Measurements from ENCODE around the gene B9D1. TPM values are rescaled to one million over a fixed set of nuclear protein-coding genes. Genes with fewer than 3 reads are reported as not detected.

B9D1 gene
- polyA plus RNA-seq, 3 donors = 1.0 TPM; not detected in 2

DNA sequence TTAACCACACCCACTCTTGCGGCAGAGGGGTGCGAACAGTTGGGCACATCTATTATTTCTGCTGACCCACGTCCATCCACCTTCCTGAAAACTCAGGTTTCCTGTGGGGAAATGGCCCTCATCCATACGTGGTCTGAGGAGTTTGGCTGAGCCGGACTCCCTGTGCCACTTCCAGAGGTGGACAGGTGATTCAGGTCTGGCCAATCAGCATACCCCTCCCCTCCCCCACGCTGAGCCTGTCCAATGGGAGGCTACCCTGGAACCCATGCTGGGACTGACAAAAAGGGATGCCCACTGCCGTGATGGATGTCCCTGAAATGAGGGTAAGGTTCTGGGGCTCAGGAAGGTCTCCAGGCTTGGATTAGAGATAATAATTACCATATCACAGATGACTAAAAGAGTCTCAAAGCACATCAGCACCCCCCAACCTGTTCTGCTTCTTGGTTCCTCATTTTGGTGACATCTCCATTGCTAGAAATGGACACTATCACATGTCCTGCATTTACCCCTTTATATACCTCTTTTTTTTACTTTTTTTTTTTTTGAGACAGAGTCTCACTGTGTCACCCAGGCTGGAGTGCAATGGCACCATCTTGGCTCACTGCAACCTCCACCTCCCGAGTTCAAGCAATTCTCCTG, 10.5 kb upstream of the B9D1 start:
- Mint-ChIP-seq H3K36me3 (peaks cover 9 to 22% of the 10 kb centered on the region in 2 donors), H3K4me1 (peaks cover 67% of the 10 kb centered on the region), H3K4me3 (no peak overlapping the region), H3K9me3 (peaks cover 0 to 5% (median 0%) of the 10 kb centered on the region in 7 donors), H3K27ac (peak overlapping the region in 6 of 7 donors; percentile 33 to 72 (median 64)), H3K27me3 (ENCODE audit: low read depth in 3 of 3) (peaks cover 7 to 19% (median 10%) of the 10 kb centered on the region in 3 donors)
- Histone ChIP-seq H3K4me3 (replicated peaks in 1 of 3; ENCODE audit: low read depth in 2 of 3, low read length in 3 of 3) (peak overlapping the region in 1 of 3 experiments; percentile 53), H3K4me1 (ENCODE audit: control insufficient read depth in 1 of 2, insufficient read depth in 2 of 2, low read length in 2 of 2) (peaks cover 64 to 66% of the 10 kb centered on the region in 2 donors), H3K27me3 (ENCODE audit: control insufficient read depth in 2 of 2, insufficient read depth in 2 of 2, low read length in 2 of 2) (no peaks in the 10 kb centered on the region), H4K20me1 (ENCODE audit: insufficient read depth, low read length) (no peaks in the 10 kb centered on the region), H3K4me2 (replicated peaks; ENCODE audit: extremely low read depth, low read length, poor library complexity, severe bottlenecking) (no peak overlapping the region), H3K36me3 (replicated peaks in 1 of 2; ENCODE audit: control insufficient read depth in 1 of 2, insufficient read depth in 2 of 2, low read length in 2 of 2) (no peaks in the 10 kb centered on the region), H2AFZ (ENCODE audit: insufficient read depth, low read depth, low read length, poor library complexity, severe bottlenecking) (no peak overlapping the region), H3K27ac (ENCODE audit: low read depth in 1 of 2, low read length in 2 of 2) (no peak overlapping the region), H3K9ac (ENCODE audit: insufficient read depth, low read length, poor library complexity, severe bottlenecking) (no peak overlapping the region), H3K79me2 (ENCODE audit: insufficient read depth, low read length) (peaks cover 3% of the 10 kb centered on the region), H3K9me3 (replicated peaks in 1 of 2; ENCODE audit: control insufficient read depth in 1 of 2, insufficient read depth in 1 of 2, low read length in 2 of 2) (no peaks in the 10 kb centered on the region)
- WGBS (ENCODE audit: insufficient coverage) = 81% methylated on average over 3 of the region's 8 CpGs
- intact Hi-C loops (cut with micrococcal nuclease) = no loop called here
- TF ChIP-seq, protein P1, sequence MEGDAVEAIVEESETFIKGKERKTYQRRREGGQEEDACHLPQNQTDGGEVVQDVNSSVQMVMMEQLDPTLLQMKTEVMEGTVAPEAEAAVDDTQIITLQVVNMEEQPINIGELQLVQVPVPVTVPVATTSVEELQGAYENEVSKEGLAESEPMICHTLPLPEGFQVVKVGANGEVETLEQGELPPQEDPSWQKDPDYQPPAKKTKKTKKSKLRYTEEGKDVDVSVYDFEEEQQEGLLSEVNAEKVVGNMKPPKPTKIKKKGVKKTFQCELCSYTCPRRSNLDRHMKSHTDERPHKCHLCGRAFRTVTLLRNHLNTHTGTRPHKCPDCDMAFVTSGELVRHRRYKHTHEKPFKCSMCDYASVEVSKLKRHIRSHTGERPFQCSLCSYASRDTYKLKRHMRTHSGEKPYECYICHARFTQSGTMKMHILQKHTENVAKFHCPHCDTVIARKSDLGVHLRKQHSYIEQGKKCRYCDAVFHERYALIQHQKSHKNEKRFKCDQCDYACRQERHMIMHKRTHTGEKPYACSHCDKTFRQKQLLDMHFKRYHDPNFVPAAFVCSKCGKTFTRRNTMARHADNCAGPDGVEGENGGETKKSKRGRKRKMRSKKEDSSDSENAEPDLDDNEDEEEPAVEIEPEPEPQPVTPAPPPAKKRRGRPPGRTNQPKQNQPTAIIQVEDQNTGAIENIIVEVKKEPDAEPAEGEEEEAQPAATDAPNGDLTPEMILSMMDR (IDR thresholded peaks at IDR 0.05) = no peak
- peak; percentile 71 to 79 (median 79) for DNase-seq

DNA sequence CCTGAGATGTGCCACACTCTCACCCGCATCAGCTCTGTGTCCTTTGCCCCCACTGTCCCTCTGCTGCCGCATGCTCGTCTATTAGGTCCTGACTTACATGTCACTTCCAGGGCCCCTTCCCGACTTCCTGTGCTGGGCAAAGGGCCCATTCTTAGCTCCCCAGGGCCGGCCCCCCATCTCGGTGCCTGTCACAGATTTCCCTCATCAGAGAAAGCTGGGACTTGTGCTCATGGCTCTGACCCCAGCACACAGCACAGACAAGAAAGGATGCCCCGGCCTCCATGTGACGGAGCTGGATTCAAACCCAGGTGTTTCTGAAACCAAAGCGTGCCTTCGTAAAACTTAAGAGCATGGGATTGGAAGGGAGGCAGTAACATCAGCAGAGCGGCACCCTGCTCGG, 9.9 kb upstream of the B9D1 start:
- H2AFZ ChIP-seq (ENCODE audit: insufficient read depth, low read depth, low read length, poor library complexity, severe bottlenecking) = no peak overlapping the region
- H3K27me3 Mint-ChIP-seq (ENCODE audit: low read depth in 3 of 3) = peaks cover 6 to 19% (median 14%) of the 10 kb centered on the region in 3 donors
- H3K27ac Mint-ChIP-seq = peak overlapping the region in 5 of 7 donors; percentile 83 to 99 (median 97)
- peaks cover 0 to 2% of the 10 kb centered on the region in 2 donors for H3K27me3 ChIP-seq (ENCODE audit: control insufficient read depth in 2 of 2, insufficient read depth in 2 of 2, low read length in 2 of 2)
- no peak overlapping the region for H3K9ac ChIP-seq (ENCODE audit: insufficient read depth, low read length, poor library complexity, severe bottlenecking)
- TF ChIP-seq, protein P1 (IDR thresholded peaks at IDR 0.05) = no peak
- 55% methylated on average over 8 of the region's 12 CpGs for WGBS (ENCODE audit: insufficient coverage)
- peak overlapping the region; percentile 42 for H3K4me2 ChIP-seq (replicated peaks; ENCODE audit: extremely low read depth, low read length, poor library complexity, severe bottlenecking)
- H3K79me2 ChIP-seq (ENCODE audit: insufficient read depth, low read length) = peaks cover 3% of the 10 kb centered on the region
- H3K4me3 ChIP-seq (replicated peaks in 1 of 3; ENCODE audit: low read depth in 2 of 3, low read length in 3 of 3) = peak overlapping the region in 1 of 3 experiments; percentile 53
- H3K9me3 Mint-ChIP-seq = peaks cover 0 to 5% (median 0%) of the 10 kb centered on the region in 7 donors
- H3K4me3 Mint-ChIP-seq = peak overlapping the region; percentile 39 to 79
- peaks cover 71% of the 10 kb centered on the region for H3K4me1 Mint-ChIP-seq
- intact Hi-C loops (cut with micrococcal nuclease) = no loop called here
- H3K4me1 ChIP-seq (ENCODE audit: control insufficient read depth in 1 of 2, insufficient read depth in 2 of 2, low read length in 2 of 2) = peaks cover 64 to 69% of the 10 kb centered on the region in 2 donors
- peaks cover 9 to 22% of the 10 kb centered on the region in 2 donors for H3K36me3 Mint-ChIP-seq
- no peaks in the 10 kb centered on the region for H3K9me3 ChIP-seq (replicated peaks in 1 of 2; ENCODE audit: control insufficient read depth in 1 of 2, insufficient read depth in 1 of 2, low read length in 2 of 2)
- H3K27ac ChIP-seq (ENCODE audit: low read depth in 1 of 2, low read length in 2 of 2) = no peak overlapping the region
- no peak for DNase-seq
- no peaks in the 10 kb centered on the region for H4K20me1 ChIP-seq (ENCODE audit: insufficient read depth, low read length)
- H3K36me3 ChIP-seq (replicated peaks in 1 of 2; ENCODE audit: control insufficient read depth in 1 of 2, insufficient read depth in 2 of 2, low read length in 2 of 2) = no peaks in the 10 kb centered on the region
